Measurements from ENCODE around the gene MFAP3.
"Not testable (repeated sequence)": the region's sequence is repeated elsewhere in the genome, so short reads cannot be mapped to it uniquely, and the experiment has no call there.

DNA sequence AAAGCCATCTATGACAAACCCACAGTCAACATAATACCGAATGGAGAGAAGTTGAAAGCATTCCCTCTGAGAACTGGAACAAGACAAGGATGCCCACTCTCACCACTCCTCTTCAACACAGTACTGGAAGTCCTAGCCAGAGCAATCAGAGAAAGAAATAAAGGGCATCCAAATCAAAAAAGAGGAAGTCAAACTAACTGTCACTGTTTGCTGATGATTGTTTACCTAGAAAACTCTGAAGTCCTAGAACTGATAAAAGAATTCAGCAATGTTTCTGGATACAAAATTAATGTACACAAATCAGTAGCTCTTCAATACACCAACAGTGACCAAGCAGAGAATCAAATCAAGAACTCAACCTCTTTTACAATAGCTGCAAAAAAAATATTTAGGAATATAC is 19.8 kb upstream of the MFAP3 start:
- TF ChIP-seq ZC3H10, ISL1, RARB, ZFP3, GLIS3, ESRRG, OSR1, SNAI2 (CRISPR knock-in tag; IDR thresholded peaks at IDR 0.05): not testable (repeated sequence)
